HEK293 (cell line): ENCODE measurements around the gene NPHP1.

Experiments used
- KLF10 ChIP-seq: fragments of 450-650 bp; IDR thresholded peaks from 2 replicates; pipeline ENCODE4 v1.5.1; 2018; ENCODE audit warnings: missing biosample characterization, mild to moderate bottlenecking, missing genetic modification characterization
- MYNN ChIP-seq: fragments of 450-650 bp; formaldehyde crosslinking; IDR thresholded peaks from 2 replicates; pipeline ENCODE4 v1.5.1; 2016; ENCODE audit warnings: missing biosample characterization, missing genetic modification characterization, borderline replicate concordance
- TF ChIP-seq, protein P1 (sequence below): fragments of 450-650 bp; formaldehyde crosslinking; IDR thresholded peaks from 2 replicates; pipeline ENCODE4 v1.5.1; 2016; ENCODE audit warnings: missing biosample characterization, missing genetic modification characterization

DNA sequence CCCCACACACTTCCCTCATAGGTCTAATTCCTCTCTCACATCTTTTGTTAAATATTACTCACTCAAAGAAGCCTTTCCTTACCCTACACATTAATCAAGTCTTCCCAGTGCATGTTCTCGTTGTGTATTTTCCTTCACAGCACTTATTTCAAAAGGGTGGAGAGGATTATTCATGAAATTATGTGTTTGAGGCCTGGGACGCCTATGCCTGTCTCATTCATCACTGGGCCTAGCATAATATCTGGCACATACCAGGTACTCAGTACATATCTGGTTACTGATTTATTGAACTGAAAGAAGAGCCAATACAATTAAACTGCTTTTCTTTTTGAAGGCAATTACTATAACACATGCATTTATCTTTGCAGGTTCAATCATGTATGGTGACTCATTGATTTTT is 74.1 kb downstream of the NPHP1 start:
- TF ChIP-seq MYNN (tag by site-specific recombination) = no peak
- TF ChIP-seq, protein P1, sequence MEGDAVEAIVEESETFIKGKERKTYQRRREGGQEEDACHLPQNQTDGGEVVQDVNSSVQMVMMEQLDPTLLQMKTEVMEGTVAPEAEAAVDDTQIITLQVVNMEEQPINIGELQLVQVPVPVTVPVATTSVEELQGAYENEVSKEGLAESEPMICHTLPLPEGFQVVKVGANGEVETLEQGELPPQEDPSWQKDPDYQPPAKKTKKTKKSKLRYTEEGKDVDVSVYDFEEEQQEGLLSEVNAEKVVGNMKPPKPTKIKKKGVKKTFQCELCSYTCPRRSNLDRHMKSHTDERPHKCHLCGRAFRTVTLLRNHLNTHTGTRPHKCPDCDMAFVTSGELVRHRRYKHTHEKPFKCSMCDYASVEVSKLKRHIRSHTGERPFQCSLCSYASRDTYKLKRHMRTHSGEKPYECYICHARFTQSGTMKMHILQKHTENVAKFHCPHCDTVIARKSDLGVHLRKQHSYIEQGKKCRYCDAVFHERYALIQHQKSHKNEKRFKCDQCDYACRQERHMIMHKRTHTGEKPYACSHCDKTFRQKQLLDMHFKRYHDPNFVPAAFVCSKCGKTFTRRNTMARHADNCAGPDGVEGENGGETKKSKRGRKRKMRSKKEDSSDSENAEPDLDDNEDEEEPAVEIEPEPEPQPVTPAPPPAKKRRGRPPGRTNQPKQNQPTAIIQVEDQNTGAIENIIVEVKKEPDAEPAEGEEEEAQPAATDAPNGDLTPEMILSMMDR (tag by site-specific recombination) = no peak
- no peak for TF ChIP-seq KLF10 (tag by site-specific recombination)
